NCI-H82 treated with DMSO at 0.1 percent for 48 hours (cell line): Measurements from ENCODE around the gene ATCAY.
"Not testable (repeated sequence)": the region's sequence is repeated elsewhere in the genome, so short reads cannot be mapped to it uniquely, and the experiment has no call there.

Experiments used
- DNase-seq: peaks from one replicate; lab custom pipeline; 2025; ENCODE audit not compliant: unreplicated experiment; lab: John Stamatoyannopoulos, UW

ATCAY gene

DNA sequence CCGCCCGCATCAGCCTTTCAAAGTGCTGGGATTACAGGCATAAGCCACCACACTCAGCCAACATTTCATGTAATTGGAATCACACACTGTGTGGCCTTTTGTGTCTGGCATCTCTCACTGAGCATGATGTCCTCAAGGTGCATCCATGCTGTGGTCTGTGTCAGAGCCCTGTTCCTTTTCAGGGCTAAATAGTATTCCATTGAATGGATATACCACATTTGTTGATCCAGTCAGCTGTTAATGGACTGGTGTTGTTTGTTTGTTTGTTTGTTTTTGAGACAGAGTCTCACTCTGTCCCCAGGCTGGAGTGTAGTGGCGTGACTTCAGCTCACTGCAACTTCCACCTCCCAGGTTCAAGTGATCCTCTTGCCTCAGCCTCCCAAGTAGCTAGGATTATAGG is 17.9 kb downstream of the ATCAY start:
- no peak for DNase-seq

GRCh38 chr19:3899531-3900294 is 19.2 kb downstream of the ATCAY start:
- DNase-seq, result no peak

GRCh38 chr19:3902317-3902973 is 22.0 kb downstream of the ATCAY start:
- DNase-seq, result no peak

DNA sequence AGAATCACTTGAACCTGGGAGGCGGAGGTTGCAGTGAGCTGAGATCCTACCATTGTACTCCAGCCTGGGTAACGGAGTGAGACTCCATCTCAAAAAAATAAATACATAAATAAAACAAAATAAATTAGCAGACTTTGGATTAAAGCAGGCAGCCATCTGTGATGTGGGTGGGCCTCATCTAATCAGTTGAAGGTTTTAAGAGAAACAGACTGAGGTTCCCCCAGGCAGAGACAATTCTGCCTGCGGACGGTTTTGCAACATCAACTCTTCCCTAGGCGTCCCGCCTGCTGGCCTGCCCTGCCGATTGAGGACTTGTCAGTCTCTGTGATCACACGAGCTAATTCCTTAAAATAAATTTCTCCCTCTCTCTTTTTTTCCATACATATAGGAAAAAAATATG is 23.7 kb downstream of the ATCAY start:
- DNase-seq, result no peak

DNA sequence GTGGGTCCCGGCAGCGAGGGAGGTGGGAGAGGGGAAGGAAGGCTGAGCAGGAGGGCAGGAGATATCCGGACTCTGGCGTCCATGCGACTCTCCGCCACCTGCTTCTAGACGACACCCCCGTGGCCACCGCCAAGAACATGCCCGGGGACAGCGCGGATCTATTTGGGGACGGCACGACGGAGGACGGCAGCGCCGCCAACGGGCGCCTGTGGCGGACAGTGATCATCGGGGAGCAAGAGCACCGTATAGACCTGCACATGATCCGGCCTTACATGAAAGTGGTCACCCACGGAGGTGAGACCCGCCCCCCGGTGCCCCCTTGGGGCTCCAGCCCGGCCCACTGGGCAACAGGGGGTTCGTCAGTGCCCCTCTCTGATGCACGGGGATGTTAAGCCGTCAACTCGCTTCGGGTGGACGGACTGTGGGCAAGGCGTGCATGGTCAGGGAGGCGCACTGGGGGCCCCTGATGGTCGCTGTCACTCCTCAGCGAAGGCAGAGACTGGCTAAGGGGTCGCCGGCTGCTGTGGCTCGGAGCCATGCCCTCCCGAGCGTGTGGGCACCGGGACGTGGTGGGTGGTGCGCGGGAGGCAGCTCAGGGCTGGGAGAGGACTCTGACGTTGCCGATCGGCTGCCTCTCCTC is 27.3 kb downstream of the ATCAY start:
- no peak for DNase-seq

- DNase-seq, result no peak
These were observed 28.0 kb downstream of the ATCAY start for GRCh38 chr19:3908266-3909054.

GRCh38 chr19:3910105-3910504 is 29.6 kb downstream of the ATCAY start:
- no peak for DNase-seq

- no peak for DNase-seq
These were observed 33.7 kb downstream of the ATCAY start for GRCh38 chr19:3914199-3914598.

- DNase-seq, result no peak
These were observed 35.5 kb downstream of the ATCAY start for GRCh38 chr19:3916033-3916432.

DNA sequence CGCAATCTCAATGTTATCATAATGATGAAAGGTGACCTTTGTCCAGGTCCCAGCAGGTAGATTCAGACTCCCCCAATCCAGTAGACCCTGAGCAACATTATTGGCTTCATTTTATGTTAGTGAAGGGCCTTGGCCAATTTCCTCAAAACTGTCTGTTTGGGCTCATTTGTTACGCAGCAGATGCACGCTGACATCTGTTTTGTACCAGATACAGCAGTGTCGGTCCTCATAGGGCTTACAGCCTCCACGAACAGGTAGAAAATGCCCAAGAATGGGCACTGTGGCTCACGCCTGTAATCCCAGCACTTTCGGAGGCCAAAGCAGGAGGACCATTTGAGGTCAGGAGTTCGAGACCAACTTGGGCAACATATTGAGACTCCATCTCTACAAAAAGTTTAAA is 39.3 kb downstream of the ATCAY start:
- DNase-seq, result no peak

DNA sequence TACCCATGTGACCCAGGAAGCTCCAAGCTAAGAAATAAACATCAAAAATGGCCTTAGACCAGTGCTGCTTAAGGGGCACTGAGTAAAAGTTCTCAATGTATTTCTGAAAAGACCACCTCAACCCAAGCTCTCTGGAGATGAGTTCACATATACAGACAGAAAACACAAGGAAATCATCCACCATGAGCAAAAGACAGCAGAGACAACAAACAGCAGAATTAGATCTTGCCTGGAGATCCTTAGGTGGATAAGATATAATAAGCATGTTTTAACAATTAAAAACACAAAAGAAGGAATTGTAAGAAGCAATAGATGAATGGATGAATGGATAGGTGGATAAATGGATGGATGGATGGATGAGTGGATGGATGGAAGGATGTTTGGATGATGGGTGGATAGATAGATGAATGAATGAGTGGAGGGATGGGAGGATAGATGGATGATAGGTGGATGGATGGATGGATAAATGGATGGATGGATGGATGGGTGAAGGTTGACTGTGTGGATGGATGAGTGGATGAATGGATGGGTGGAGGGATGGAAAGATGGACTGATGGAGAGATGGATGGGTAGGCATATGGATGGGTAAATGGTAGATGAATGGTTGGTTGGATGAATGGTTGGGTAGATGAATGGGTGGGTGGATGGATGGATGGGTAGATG is 42.7 kb downstream of the ATCAY start:
- DNase-seq, result no peak

- DNase-seq, result no peak
These were observed 43.4 kb downstream of the ATCAY start for GRCh38 chr19:3923912-3924311.

- DNase-seq, result no peak
These were observed 50.6 kb downstream of the ATCAY start for GRCh38 chr19:3931041-3931440.

- no peak for DNase-seq
These were observed 52.7 kb downstream of the ATCAY start, which contains the start of gene NMRK2 for GRCh38 chr19:3932931-3933810. Gene NMRK2 (plus strand): TSS chr19:3933069. CDS start chr19:3933672, 603 bp downstream.

GRCh38 chr19:3936506-3937442 is 56.3 kb downstream of the ATCAY start:
- no peak for DNase-seq

DNA sequence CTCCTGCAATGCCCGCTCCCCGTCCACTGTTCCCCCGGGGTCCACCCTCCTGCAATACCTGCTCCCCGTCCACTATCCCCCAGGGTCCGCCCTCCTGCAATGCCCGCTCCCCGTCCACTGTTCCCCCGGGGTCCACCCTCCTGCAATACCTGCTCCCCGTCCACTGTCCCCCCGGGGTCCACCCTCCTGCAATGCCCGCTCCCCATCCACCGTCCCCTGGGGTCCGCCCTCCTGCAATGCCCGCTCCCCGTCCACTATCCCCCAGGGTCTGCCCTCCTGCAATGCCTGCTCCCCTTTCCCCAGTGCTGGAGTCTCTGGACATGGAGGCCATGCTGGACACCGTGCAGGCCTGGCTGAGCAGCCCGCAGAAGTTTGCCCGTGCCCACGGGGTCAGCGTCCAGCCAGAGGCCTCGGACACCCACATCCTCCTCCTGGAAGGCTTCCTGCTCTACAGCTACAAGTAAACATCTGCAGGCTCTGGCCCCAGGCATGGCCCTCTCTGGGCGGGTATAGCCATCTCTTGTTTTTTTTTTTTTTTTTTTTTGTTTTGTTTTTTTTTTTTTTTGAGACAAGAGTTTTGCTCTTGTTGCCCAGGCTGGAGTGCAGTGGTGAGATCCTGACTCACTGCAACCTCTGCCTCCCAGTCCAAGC is 57.9 kb downstream of the ATCAY start:
- not testable (repeated sequence) for DNase-seq

DNA sequence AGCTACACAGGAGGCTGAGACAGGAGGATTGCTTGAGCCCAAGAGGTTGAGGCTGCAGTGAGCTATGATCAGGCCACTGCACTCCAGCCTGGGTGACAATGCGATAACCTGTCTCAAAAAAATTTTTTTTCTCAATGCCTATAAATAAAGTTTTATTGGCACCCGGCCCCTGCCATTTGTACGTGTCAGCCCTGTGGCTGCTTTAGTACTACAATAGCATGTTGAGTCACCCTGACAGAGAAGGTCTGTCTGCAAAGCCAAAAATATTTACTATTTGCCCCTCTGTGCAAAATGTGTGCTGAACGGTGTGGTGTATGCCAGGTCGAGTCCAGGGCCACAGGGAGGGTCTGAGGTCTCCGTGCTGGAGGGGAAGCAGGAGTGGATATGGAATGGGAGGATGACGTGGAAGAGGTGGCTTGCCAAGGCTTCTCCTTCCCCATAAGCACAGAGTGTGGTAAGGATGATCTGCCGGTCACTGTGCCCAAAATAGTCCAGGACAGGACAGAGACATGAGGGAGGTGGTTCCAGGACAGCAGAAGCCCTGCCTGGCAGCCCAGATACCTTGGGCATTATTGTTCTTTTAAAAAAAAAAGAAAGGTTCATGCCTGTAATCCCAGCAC is 62.4 kb downstream of the ATCAY start:
- DNase-seq, result no peak
